PC-3 (cell line): ENCODE results near the gene HNMT. TPM values are rescaled to one million over a fixed set of nuclear protein-coding genes. Genes with fewer than 3 reads are reported as not detected.

Experiments used
- ATAC-seq: fragments of 200-7000 bp; cut with Tn5 transposase; 2 replicates; pipeline ENCODE4 v1.9.1; 2020; ENCODE audit warnings: mild to moderate bottlenecking, moderate library complexity
- BruUV-seq: library from RNA; stranded (reverse); fragments of 400-500 nt; replicated peaks from 2 replicates; lab custom pipeline; 2021; lab: Mats Ljungman, UMichigan
- CTCF ChIA-PET: fragments of 300-600 bp; sonication (Branson Sonifier 250); formaldehyde crosslinking; loops from one replicate; lab custom pipeline; 2022; ENCODE audit warnings: antibody characterized with exemption; lab: Charles Lee
- POLR2A ChIA-PET: fragments of 300-600 bp; sonication (Branson Sonifier 250); formaldehyde crosslinking; loops from one replicate; lab custom pipeline; 2022; ENCODE audit warnings: antibody characterized with exemption; ENCODE audit not compliant: unreplicated experiment; lab: Charles Lee
- DNase-seq: peaks from one replicate; pipeline ENCODE4 v3.0.0-alpha.2; 2015
- H2AFZ ChIP-seq: fragments of 300-600 bp; sonication (generic); 2 replicates; pipeline ENCODE4 v1.6.0; 2016; ENCODE audit warnings: antibody characterized with exemption, low read length
- H3F3A ChIP-seq: fragments of 300-600 bp; sonication (generic); one replicate; pipeline ENCODE4 v1.6.0; 2017; ENCODE audit warnings: antibody characterized with exemption, low read length, control low read depth, mild to moderate bottlenecking; ENCODE audit not compliant: unreplicated experiment
- H3K27ac ChIP-seq: fragments of 300-600 bp; sonication (generic); 2 replicates; pipeline ENCODE4 v1.5.1; 2016; ENCODE audit warnings: mild to moderate bottlenecking, low read length
- H3K27me3 ChIP-seq: fragments of 300-600 bp; sonication (generic); 2 replicates; pipeline ENCODE4 v1.6.1; 2016; ENCODE audit warnings: low read length, mixed read lengths
- H3K36me3 ChIP-seq: fragments of 300-600 bp; sonication (generic); 2 replicates; pipeline ENCODE4 v1.6.1; 2016; ENCODE audit warnings: low read depth, mixed run types, low read length, mixed read lengths
- H3K4me1 ChIP-seq: fragments of 300-600 bp; sonication (generic); 2 replicates; pipeline ENCODE4 v1.5.1; 2016; ENCODE audit warnings: low read length; ENCODE audit not compliant: insufficient read depth
- H3K4me2 ChIP-seq: fragments of 300-600 bp; sonication (generic); 2 replicates; pipeline ENCODE4 v1.6.0; 2016; ENCODE audit warnings: low read length
- H3K4me3 ChIP-seq: fragments of 300-600 bp; sonication (generic); 2 replicates; pipeline ENCODE4 v1.5.1; 2016; ENCODE audit warnings: mild to moderate bottlenecking, low read length, mixed read lengths
- H3K79me2 ChIP-seq: fragments of 300-600 bp; sonication (generic); 2 replicates; pipeline ENCODE4 v1.6.1; 2017; ENCODE audit warnings: low read length, mixed read lengths
- H3K9ac ChIP-seq: fragments of 300-600 bp; sonication (generic); 2 replicates; pipeline ENCODE4 v1.6.0; 2016; ENCODE audit warnings: mild to moderate bottlenecking, low read length
- H3K9me2 ChIP-seq: fragments of 300-600 bp; sonication (generic); replicated peaks from 2 replicates; pipeline ENCODE4 v1.6.1; 2016; ENCODE audit warnings: mixed run types, low read length, mixed read lengths
- H3K9me3 ChIP-seq: fragments of 300-600 bp; sonication (generic); 2 replicates; pipeline ENCODE4 v1.6.1; 2016; ENCODE audit warnings: low read length, mixed read lengths
- H4K20me1 ChIP-seq: fragments of 300-600 bp; sonication (generic); 2 replicates; pipeline ENCODE4 v1.6.1; 2016; ENCODE audit warnings: low read length, mixed read lengths
- CTCF ChIP-seq: fragments of 300-600 bp; sonication (generic); conservative IDR thresholded peaks from 2 replicates; pipeline ENCODE4 v1.5.1; 2017; ENCODE audit warnings: antibody characterized with exemption, low read depth, mild to moderate bottlenecking, low read length
- EZH2 ChIP-seq: fragments of 300-600 bp; sonication (generic); IDR thresholded peaks from one replicate; pipeline ENCODE4 v1.6.1; 2017; ENCODE audit warnings: antibody characterized with exemption, mild to moderate bottlenecking, low read length; ENCODE audit not compliant: unreplicated experiment
- EZH2phosphoT487 ChIP-seq: fragments of 300-600 bp; sonication (generic); IDR thresholded peaks from 2 replicates; pipeline ENCODE4 v1.6.1; 2018; ENCODE audit warnings: mild to moderate bottlenecking, antibody characterized with exemption, low read length, borderline replicate concordance
- intact Hi-C: fragments of 100-400 bp; cut with micrococcal nuclease; formaldehyde crosslinking; loops from 2 replicates; pipeline ENCODE4 v1.9.0; 2023
- total RNA-seq: library from RNA; depleted of rRNA; stranded (reverse); fragments of >200 nt; gene quantifications from 2 replicates; pipeline ENCODE4 v1.2.3, GENCODE V29; 2014

Gene HNMT
- total RNA-seq, 1 experiment from 2014 or later, result 7.1 TPM

GRCh38 chr2:137959166-137959565 lies 5.1 kb upstream of the HNMT start:
- intact Hi-C loops, result no loop called here
- Histone ChIP-seq H3K9me3 (no peaks in the 10 kb centered on the region), H3K9ac (no peak overlapping the region), H3K27ac (no peak overlapping the region), H3F3A (no peaks in the 10 kb centered on the region), H2AFZ (no peak overlapping the region), H4K20me1 (no peaks in the 10 kb centered on the region), H3K79me2 (no peaks in the 10 kb centered on the region), H3K4me3 (no peak overlapping the region), H3K4me1 (peaks cover 12% of the 10 kb centered on the region), H3K9me2 (no peaks in the 10 kb centered on the region), H3K27me3 (no peaks in the 10 kb centered on the region), H3K36me3 (no peaks in the 10 kb centered on the region), H3K4me2 (no peak overlapping the region)
- no peak for DNase-seq
- CTCF ChIA-PET, result interaction anchor here (0.5 kb wide), 1 partner anchor 49 kb away, joined by 5 read pairs; no protein-coding TSS in a partner anchor
- ATAC-seq, result no peak
- no peak for TF ChIP-seq EZH2phosphoT487
- no peak for TF ChIP-seq CTCF
- TF ChIP-seq EZH2, result no peak
- POLR2A ChIA-PET, result no interaction called here
- BruUV-seq, result no TSS peak

- H2AFZ ChIP-seq, result no peak overlapping the region
- no peaks in the 10 kb centered on the region for H3K36me3 ChIP-seq
- no peak overlapping the region for H3K27ac ChIP-seq
- H3K9me3 ChIP-seq, result no peaks in the 10 kb centered on the region
- ATAC-seq (no peak), DNase-seq (no peak)
- no peak for TF ChIP-seq EZH2phosphoT487
- no peak for TF ChIP-seq EZH2
- TF ChIP-seq CTCF, result no peak
- no TSS peak for BruUV-seq
- intact Hi-C loops, result loop anchor here (10.0 kb wide), 1 partner anchor 545 kb away; the partner anchor contains the start of gene SPOPL
- no peaks in the 10 kb centered on the region for H3K27me3 ChIP-seq
- H3K79me2 ChIP-seq, result no peaks in the 10 kb centered on the region; the same call in 1 of the 2 replicates
- H3K4me1 ChIP-seq, result peaks cover 19% of the 10 kb centered on the region
- POLR2A ChIA-PET, result interaction anchor here (0.6 kb wide), 1 partner anchor 10 kb away, joined by 3 read pairs; no protein-coding TSS in a partner anchor
- no peak overlapping the region for H3K4me3 ChIP-seq
- no peak overlapping the region for H3K9ac ChIP-seq
- H3K9me2 ChIP-seq, result no peaks in the 10 kb centered on the region
- H3F3A ChIP-seq, result no peaks in the 10 kb centered on the region
- CTCF ChIA-PET, result no interaction called here
- H4K20me1 ChIP-seq, result no peaks in the 10 kb centered on the region
- no peak overlapping the region for H3K4me2 ChIP-seq
Observed at GRCh38 chr2:137960223-137960622, 4.0 kb upstream of the HNMT start.

- H3K4me3 ChIP-seq, result no peak overlapping the region
- H3K4me2 ChIP-seq, result no peak overlapping the region
- ATAC-seq (no peak), DNase-seq (no peak)
- ChIA-PET POLR2A (no interaction called here), CTCF (no interaction called here)
- no peak overlapping the region for H3K9ac ChIP-seq
- H2AFZ ChIP-seq, result no peak overlapping the region
- H3F3A ChIP-seq, result no peaks in the 10 kb centered on the region
- BruUV-seq, result no TSS peak
- H4K20me1 ChIP-seq, result no peaks in the 10 kb centered on the region
- H3K27ac ChIP-seq, result no peak overlapping the region
- no peaks in the 10 kb centered on the region for H3K27me3 ChIP-seq
- intact Hi-C loops, result loop anchor here (10.0 kb wide), 1 partner anchor 543 kb away; the partner anchor contains the start of gene SPOPL
- no peaks in the 10 kb centered on the region for H3K36me3 ChIP-seq
- TF ChIP-seq CTCF (no peak), EZH2phosphoT487 (no peak), EZH2 (no peak)
- H3K4me1 ChIP-seq, result peaks cover 32% of the 10 kb centered on the region
- no peaks in the 10 kb centered on the region for H3K9me3 ChIP-seq
- H3K9me2 ChIP-seq, result no peaks in the 10 kb centered on the region
- peaks cover 5% of the 10 kb centered on the region; the same call in 1 of the 2 replicates for H3K79me2 ChIP-seq
Observed at GRCh38 chr2:137961602-137962001, 2.7 kb upstream of the HNMT start.
